ENCODE results near the gene EPS8L3. TPM values are rescaled to one million over a fixed set of nuclear protein-coding genes. Genes with fewer than 3 reads are reported as not detected.

EPS8L3 gene
- total and polyA plus RNA-seq, 9 of the 15 experiments (the other 6 are each of a cell fraction or from before 2014, with no cell fraction given), result 0.09 to 0.42 (median 0.14) TPM; not detected in 5

- no peak for TF ChIP-seq VEZF1 (CRISPR knock-in tag; IDR thresholded peaks at IDR 0.05)
- TF ChIP-seq PRPF4 (IDR thresholded peaks at IDR 0.05; ENCODE audit: insufficient read depth, low read depth, low read length, poor library complexity, severe bottlenecking), result no peak
- TF ChIP-seq CUX1 (CRISPR knock-in tag; IDR thresholded peaks at IDR 0.05), result peak; percentile 85
- TF ChIP-seq ARID3A (IDR thresholded peaks at IDR 0.05; ENCODE audit: borderline replicate concordance, low read depth, low read length), result peak; percentile 76; the same call in 1 of the 2 replicates
- no peak for TF ChIP-seq ZNF263 (CRISPR knock-in tag; IDR thresholded peaks at IDR 0.05; ENCODE audit: borderline replicate concordance)
- TF ChIP-seq CHCHD3 (CRISPR knock-in tag; IDR thresholded peaks at IDR 0.05), result 0 out of 2 replicates have a peak, but pooled peaks have one; percentile 56
- no peak for TF ChIP-seq ZNF740 (CRISPR knock-in tag; IDR thresholded peaks at IDR 0.05)
- no peak for TF ChIP-seq ZNF740 (tag; IDR thresholded peaks at IDR 0.05)
- no peak for TF ChIP-seq DLX4 (CRISPR knock-in tag; IDR thresholded peaks at IDR 0.05)
- TF ChIP-seq TAF9B (IDR thresholded peaks at IDR 0.05; ENCODE audit: partially characterized antibody), result peak; percentile 40
- TF ChIP-seq ZNF589 (CRISPR knock-in tag; IDR thresholded peaks at IDR 0.05; ENCODE audit: low read depth), result no peak
- TF ChIP-seq ZNF311 (CRISPR knock-in tag; IDR thresholded peaks at IDR 0.05), result peak; percentile 50; the same call in 1 of the 2 replicates
- TF ChIP-seq POLR2AphosphoS2 (IDR thresholded peaks at IDR 0.05; ENCODE audit: low read length), result no peak
- TF ChIP-seq NR2C1 (IDR thresholded peaks at IDR 0.05), result no peak
- peak; percentile 46; the same call in 1 of the 2 replicates for TF ChIP-seq NR2C1 (tag; IDR thresholded peaks at IDR 0.05)
- peak; percentile 97 for TF ChIP-seq ATF3 (IDR thresholded peaks at IDR 0.05)
- peak; percentile 53; the same call in 1 of the 2 replicates for TF ChIP-seq ATF3 (CRISPR knock-in tag; conservative IDR thresholded peaks at IDR 0.05)
Observed at GRCh38 chr1:109719337-109719837, 44.3 kb downstream of the EPS8L3 start (continued).
